ENCODE measurements around the gene SRGAP2B.
"Not testable (repeated sequence)": the region's sequence is repeated elsewhere in the genome, so short reads cannot be mapped to it uniquely, and the experiment has no call there.

SRGAP2B gene

DNA sequence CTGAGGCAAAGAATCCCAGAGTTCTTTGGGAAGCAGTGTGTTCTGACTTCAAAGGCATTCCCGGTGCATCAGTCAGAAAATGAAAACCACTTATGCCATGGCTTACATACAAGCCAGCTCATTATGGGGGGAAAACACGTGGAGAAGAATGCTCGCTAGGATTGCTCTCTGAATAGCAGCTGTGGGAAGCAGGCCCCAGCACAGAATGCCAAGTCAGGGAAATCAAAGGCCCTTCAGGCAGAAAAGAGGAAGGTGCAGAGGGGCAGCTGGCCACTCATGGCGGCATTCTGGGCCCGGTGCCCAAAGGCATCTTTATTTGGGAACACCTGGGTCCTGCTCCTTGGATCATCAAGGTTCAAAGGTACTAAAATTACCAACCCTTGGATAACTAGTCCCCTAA is 184.4 kb downstream of the SRGAP2B start:
- DNase-seq: not testable (repeated sequence)

DNA sequence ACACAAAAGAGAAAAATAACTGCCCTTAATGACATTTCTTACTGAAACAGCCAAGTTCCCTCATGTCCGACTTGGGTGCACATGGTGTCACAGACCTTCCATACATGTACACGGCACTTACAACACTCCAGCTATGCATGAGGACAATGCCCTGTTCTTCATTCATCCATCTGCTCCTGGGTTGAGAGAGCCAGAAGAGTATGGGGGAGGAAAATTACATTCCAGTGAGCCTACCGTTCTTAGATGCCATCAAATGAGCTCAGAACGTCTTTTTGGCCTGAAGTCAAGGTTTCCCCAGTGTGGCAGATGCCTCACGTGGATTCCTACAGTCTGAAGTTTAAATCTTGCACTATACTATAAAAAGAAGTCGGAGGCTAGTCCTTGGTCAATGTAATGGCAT is 194.3 kb downstream of the SRGAP2B start:
- DNase-seq: not testable (repeated sequence)

DNA sequence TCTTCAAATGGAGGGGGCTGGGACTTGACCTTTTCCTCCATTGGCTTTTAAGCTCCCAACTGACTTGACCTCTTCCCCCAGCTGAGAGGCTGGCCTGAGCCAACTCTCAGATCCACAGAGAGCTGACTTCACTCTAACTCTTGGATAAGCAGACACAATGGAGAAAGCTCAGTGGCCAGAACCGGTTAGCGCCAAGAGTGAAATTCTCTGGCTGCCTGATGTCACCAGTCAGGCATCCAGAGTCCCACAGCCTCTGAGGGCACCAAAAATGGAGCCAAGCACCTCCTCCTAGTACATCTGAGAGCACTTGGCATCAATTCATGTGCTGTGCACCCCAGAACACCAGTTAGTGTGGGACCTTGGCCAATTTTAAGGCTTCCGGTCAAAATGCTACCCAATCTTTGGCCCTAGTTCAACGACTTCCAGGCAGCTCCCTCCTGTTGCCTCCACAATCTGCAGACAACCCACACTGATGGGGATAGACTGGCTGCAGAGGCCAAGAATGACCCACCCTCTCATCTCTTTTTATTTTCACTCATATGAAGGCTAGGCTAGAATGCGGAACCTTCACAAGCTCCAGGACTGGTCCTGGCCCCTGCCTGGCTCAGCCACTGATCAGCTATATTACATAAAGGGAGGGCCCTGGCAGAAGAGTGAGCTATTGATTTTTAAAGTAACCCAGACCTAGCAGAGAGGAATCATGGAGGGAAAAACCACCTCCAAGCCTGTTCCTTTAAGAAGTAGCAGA is 200.5 kb downstream of the SRGAP2B start:
- not testable (repeated sequence) for DNase-seq

DNA sequence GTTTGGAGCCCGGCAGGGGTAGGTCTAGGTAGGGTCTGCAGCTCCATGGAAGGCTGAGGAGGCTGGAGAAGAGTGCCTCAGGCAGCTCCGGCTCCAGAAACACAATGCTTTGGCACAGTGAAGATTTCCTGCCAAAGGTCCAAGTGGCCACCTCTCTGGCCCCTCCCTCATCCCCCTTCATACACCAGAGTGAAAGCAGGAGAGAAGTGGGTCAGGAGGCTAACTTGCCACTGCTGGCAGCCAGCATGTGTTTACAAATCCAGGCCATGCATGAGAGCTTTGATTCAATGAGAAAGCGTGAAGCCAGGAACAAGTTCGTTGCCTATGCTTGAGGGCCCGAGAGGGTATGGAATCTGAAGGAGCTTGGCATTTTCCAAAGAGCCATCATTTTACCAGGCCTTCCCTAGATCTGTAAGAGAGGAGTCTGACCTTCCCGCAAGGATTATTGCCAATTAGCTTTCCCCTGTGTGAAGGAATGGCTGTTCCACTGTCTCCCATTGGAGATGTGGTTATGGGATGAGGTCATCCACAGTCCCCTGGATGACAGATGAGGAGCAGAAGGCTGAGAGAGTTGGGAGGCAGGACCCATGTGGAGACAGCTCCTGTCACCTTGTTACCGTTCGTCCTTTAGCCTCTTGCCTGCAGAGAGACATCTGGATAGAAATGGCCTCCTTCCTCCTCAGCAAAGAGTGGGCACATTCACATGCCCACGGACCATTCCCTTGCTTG is 201.3 kb downstream of the SRGAP2B start:
- not testable (repeated sequence) for DNase-seq

DNA sequence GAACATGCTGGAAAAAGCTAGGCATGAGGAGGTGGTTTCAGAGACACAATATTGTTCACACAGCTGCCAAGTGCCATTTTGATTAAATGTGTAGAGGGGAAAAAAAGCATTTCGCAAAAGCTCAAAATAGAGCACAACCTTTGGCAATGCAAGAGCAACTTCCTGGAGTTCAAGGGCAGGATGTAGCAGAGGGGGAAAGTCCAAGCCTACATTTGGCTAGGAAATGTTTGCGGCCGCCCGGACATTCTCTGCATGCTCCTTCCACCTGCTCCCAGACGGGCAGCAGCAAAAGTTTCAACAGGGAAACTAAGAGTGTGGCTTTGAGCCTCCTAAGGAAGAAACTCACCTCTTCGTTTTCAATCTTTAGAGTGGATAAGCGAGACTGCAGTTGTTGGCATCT is 202.1 kb downstream of the SRGAP2B start:
- DNase-seq: not testable (repeated sequence)

DNA sequence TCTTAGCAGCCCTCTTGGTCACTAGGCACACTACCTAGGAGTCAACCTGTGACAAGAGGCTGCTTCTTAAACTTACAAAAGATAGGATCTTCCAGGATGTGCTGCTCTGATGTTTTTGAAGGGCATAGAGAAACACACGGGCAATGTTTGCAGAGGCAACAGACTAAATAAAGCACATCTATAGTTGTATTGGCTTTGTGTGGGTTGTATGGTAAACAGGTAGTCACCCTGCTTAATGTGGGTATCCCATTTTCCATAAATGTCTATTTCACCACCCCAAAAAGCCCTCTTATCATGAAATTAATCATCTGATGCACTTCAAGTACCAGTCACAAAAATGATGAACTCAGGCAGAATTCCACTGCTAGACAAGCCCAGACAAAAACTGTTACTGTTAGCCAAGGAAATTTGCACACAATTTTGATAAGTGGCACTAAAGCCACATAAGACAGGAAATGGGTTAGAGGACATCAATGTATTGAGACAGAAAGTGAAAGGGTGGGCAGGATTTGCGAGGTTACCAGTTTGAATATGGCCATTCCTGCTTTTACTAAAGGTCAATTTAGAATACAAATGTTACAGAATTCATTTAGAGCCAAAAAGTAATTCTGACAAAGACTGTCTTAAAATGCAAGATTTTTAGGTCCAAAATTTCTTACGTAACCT is 205.5 kb downstream of the SRGAP2B start:
- DNase-seq: not testable (repeated sequence)

DNA sequence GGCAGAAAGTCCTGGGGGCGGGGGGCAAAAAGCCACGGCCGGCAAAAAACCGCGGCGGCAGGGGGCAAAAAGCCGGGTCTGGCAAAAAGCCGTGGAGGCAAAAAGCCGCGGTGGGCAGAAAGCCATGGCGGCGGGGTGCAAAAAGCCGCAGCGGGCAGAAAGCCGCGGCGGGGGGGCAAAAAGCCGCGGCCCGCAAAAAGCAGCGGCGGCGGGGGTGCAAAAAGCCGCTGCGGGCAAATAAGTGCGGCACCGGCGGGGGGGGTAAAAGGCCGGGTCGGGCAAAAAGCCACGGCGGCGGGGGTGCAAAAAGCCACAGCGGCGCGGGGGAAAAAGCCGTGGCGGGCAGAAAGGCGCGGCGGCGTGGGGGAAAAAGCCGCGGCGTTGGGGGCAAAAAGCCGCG is 212.1 kb downstream of the SRGAP2B start:
- not testable (repeated sequence) for DNase-seq

DNA sequence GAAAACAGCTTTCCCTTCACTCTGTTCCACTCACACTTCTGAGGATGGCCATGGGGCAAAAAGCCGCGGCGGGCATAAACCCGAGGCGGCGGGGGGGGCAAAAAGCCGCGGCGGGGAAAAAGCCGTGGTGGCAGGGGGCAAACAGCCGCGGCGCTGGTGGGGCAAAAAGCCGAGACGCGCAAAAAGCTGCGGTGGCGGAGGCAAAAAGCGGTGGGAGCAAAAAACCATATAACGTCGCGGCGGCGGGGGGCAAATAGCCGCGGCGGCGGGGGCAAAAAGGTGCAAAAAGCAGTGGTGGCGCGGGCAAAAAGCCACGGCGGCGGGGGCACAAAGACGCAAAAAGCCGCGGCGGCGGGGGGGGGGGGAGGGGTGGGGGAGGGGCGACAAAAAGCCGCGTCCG is 212.8 kb downstream of the SRGAP2B start:
- DNase-seq: not testable (repeated sequence)

DNA sequence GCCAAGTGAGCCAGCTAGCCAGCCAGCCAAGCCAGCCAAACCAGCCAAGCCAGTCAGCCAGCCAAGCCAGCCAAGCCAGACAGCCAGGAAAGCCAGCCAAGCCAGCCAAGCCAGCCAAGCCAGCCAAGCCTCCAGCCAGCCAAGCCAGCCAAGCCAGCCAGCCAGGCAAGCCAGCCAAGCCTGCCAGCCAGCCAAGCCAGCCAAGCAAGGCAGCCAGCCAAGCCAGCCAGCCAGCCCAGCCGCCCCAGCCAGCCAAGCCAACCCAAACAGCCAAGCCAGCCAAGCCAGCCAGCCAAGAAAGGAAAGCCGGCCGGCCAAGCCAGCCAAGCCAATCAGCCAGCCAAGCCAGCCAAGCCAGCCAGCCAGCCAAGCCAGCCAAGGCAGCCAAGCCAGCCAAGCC is 236.5 kb downstream of the SRGAP2B start:
- not testable (repeated sequence) for DNase-seq

All from amygdala (tissue), 56 donors.